Hepatocyte (in vitro differentiated cells): ENCODE measurements around the gene MCHR1.

Experiments
- CTCF ChIP-seq: fragments of 200-600 bp; sonication (generic); IDR thresholded peaks from 2 replicates; pipeline ENCODE4 v1.5.1; 2016; ENCODE audit warnings: antibody characterized with exemption, mild to moderate bottlenecking; ENCODE audit not compliant: poor library complexity
- EZH2 ChIP-seq: fragments of 200-600 bp; sonication (generic); IDR thresholded peaks from 2 replicates; pipeline ENCODE4 v1.6.1; 2016; ENCODE audit warnings: antibody characterized with exemption, mild to moderate bottlenecking, borderline replicate concordance

- TF ChIP-seq CTCF (no peak), EZH2 (no peak)
These were observed 613 bp upstream of the MCHR1 start for GRCh38 chr22:40678493-40679248.
